Ovary (tissue), 3 donors: ENCODE data around the gene TAS2R41.

Experiments used
- CTCF ChIP-seq, 3 donors: fragments of 450-650 bp in 2 of 3; fragments of 200-600 bp in 1 of 3; IDR thresholded peaks; one replicate each; pipeline versions ENCODE4 v1.5.1 to v1.8.0; 2016 to 2022; ENCODE audit warnings: antibody characterized with exemption in 3 of 3, mild to moderate bottlenecking in 1 of 3
- EP300 ChIP-seq: sonication (generic); formaldehyde crosslinking; IDR thresholded peaks from one replicate; pipeline ENCODE4 v1.6.1; 2017; ENCODE audit warnings: antibody characterized with exemption
- POLR2A ChIP-seq: fragments of 450-650 bp; IDR thresholded peaks from one replicate; pipeline ENCODE4 v1.6.1; 2017; ENCODE audit warnings: antibody characterized with exemption, mild to moderate bottlenecking, moderate library complexity
- donor health status: DM: no; HTN: no; CAD: no.

GRCh38 chr7:143495851-143496250, 18.2 kb downstream of the TAS2R41 start:
- no peak for TF ChIP-seq CTCF (IDR thresholded peaks at IDR 0.05)
- no peak for TF ChIP-seq POLR2A
- no peak for TF ChIP-seq EP300
